ENCODE data around the gene ACOXL. TPM values are rescaled to one million over a fixed set of nuclear protein-coding genes. Genes with fewer than 3 reads are reported as not detected.

Gene ACOXL
- polyA plus RNA-seq, 3 donors = 0.10 TPM; not detected in 2

DNA sequence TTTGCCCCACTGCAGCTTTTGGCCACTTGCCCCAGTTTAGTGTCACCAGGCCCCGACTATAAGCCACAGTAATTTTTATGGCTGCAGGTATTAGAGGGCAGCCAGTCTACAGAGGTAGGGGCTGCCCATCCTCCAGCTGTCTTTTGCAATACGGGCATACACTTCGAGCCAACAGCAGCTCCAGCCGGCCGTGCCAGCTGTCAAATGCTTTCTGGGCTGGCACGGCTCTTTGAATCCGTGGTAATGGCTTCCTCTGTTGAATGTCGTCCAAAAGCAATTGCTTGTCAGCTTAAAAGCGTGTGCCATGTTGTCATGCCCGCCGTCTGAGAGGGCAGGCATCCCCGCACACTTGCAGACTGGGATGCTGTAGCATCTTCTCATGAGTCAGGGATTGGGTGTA is 429.6 kb downstream of the ACOXL start:
- H3K27ac ChIP-seq (ENCODE audit: low read depth, low read length) = no peak overlapping the region
- WGBS, 3 donors = 30 to 62% (median 53%) methylated on average over 12 of the region's 12 CpGs

DNA sequence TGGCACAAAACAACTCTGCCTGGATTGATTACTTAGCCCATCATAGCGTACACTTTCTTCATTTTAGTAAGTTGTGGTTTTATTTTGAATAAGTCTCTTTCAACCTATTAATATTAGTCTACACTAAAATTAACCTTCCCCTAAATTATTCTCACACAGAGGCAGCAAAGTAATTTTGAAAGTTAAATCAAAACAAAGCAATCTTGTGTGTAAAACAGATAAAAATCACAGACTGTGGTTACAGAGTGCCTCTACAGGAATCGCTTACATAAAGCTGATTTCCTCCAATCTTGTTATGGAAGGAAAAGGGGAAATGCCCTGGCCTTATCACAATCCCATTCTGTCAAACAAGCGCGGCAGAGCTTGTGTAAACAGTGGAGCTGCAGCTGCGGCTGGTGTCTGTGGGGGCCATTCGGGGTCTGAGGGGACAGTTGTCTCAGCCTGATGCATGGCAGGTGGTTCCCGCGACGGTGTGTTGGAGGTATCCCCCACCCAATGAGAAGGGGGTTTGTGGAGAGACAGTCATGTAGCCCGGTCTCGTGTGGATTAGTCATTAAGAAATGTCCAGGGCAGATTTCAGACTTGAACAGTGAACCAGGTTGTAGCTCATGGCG is 430.5 kb downstream of the ACOXL start:
- no peak overlapping the region for H3K27ac ChIP-seq (ENCODE audit: low read depth, low read length)
- 31 to 45% (median 39%) methylated on average over 12 of the region's 12 CpGs for WGBS, 3 donors

DNA sequence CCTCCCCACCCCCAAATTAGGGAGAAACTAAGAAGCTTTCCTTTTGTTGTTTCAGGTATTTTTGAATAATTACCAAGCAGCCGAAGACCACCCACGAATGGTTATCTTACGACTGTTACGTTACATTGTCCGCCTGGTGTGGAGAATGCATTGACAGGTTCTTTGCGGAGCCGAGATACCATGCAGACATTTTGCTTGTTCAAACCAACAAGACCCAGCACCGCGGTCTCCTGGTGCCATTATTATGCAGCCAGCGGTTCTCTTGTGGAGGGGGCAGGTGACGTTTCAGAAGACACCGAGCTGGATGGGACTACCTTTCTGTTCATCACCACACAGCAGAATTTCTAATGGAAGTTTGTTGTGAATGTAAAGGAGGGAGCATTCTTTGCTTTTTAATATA is 431.7 kb downstream of the ACOXL start:
- WGBS, 3 donors = 93 to 96% (median 95%) methylated on average over 12 of the region's 12 CpGs
- no peak overlapping the region for H3K27ac ChIP-seq (ENCODE audit: low read depth, low read length)

DNA sequence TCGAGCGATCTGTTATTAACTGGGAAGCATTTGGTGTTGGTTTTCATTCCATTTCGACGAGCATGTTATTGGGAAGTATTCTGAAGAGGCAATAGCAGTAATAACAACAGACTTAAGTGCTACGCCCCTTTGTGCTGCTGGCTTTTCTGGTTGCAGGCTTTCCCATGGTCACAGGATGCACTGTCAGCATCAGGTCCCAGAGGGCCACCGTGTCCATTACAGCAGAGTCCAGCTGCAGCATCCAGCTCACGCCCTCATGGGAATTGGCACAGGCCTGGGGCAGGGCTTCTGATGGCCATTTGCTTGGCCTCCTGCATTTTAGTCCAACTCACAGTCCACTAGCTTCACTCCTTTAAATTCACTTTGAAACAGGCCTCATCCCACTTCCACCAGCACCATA is 432.7 kb downstream of the ACOXL start:
- WGBS, 3 donors = 53 to 77% (median 62%) methylated on average over 7 of the region's 7 CpGs
- no peak overlapping the region for H3K27ac ChIP-seq (ENCODE audit: low read depth, low read length)

DNA sequence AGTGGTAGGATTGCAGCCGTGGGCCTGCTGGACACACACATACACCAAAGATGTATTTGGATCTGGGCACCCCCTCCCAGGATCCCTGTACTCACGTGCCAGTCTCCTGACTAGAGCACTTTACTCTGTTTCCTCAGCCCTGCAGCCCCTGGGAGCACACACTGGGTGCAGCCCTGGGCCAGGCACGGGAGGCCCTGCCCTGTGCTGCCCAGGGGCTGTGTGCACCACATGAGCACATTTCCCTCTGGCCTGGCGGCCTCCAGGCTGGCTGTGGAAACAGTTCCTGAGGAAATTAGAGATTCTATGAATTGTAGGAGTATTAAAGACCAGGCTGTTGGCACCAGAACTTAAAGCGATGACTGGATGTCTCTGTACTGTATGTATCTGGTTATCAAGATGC is 433.7 kb downstream of the ACOXL start:
- no peak overlapping the region for H3K27ac ChIP-seq (ENCODE audit: low read depth, low read length)
- WGBS, 3 donors = 91 to 98% (median 91%) methylated on average over 5 of the region's 5 CpGs

DNA sequence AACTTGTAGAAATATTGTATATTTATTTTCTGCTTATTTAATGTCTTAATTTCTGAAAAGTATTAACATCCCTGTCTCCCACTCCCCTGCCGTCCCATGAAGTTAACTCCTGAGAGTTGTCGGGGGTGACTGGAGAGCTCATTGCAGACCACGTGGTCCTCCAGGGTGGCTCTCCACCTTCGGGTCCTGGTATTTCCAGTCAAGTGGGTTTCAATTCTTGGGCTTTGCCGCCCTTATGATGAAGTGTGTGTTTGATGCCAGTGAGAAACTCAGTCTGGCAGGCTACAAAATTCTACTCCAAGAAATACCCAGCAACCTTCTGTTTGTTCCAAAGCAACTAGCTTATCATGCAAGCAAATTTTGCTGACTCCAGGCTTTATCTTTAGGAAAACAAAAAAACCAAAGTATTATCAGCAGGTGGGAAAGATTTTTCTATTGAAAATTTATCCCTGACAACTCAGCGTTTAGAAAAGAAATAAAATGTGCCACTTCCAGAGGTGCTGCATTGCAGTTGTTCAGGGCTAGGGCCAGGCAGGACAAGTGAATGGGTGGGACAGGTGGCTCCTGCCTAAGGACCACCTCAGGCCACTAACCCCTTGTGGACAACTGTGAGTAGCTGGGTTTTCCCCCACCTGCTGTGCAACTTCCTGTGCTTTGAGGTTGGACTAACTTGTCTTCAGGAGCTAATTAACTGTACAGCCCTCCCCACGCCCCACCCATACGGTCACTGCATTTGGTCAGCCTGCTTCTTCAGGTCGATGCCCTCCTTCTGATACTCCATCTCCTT is 434.9 kb downstream of the ACOXL start:
- H3K27ac ChIP-seq (ENCODE audit: low read depth, low read length) = no peak overlapping the region
- 80 to 89% (median 87%) methylated on average over 9 of the region's 9 CpGs for WGBS, 3 donors

DNA sequence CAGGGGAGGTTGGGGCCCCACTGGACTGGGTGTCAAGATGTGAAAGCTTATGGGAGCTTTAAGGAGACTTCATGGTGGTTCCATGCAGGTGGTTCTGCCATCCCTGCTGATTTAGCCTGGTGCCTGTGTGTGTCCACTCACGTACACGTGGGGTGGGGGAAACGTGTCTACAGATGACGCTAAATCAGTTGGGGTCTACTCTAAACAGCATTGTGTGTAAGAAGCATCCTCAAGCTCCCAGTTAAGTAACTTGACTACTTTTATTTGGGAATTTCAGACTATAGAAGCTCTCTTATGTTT is 435.4 kb downstream of the ACOXL start:
- H3K27ac ChIP-seq (ENCODE audit: low read depth, low read length) = no peak overlapping the region
- WGBS, 3 donors = 86 to 92% (median 91%) methylated on average over 4 of the region's 4 CpGs

Other genes starting within 250 kb of the ACOXL start
- gene RGPD6, start 155.4 kb upstream of the ACOXL start, polyA plus RNA-seq = 10 to 100 TPM in 2 of 3 donors, 1 to 10 TPM in 1; 4.2 to 16.6 (median 10.1) TPM
- under 1 TPM; 0.12 to 0.26 (median 0.22) TPM for gene BUB1, start 54.5 kb upstream of the ACOXL start, polyA plus RNA-seq

All from adipose tissue (tissue), 3 donors.